SIG-M5 treated with dmso at 0.1 percent for 504 hours (cell line): ENCODE data around the gene ZNF627.
"Not testable (repeated sequence)": the region's sequence is repeated elsewhere in the genome, so short reads cannot be mapped to it uniquely, and the experiment has no call there.

ENCODE experiments used
- DNase-seq: peaks from one replicate; lab custom pipeline; 2025; ENCODE audit not compliant: unreplicated experiment; lab: John Stamatoyannopoulos, UW

Gene ZNF627

DNA sequence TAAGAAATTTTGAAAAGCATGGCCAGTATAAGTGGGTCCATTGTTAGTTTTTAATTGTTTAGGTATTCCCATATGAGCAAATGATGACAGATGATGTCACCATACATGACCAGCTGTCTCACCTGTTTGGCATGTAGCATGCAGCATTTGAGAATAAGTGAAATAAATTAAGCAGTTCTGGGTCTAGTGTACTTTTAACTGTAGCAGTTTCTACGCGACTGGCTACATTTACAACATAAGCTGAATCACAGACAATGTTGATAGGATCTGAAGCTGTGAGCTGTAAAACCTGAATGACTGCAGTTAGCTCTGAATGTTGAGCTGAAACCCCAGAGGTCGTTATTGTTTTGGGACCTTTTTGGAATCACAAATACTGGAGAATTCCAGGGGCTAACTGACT lies 25.1 kb downstream of the ZNF627 start:
- peak; percentile 7 for DNase-seq

DNA sequence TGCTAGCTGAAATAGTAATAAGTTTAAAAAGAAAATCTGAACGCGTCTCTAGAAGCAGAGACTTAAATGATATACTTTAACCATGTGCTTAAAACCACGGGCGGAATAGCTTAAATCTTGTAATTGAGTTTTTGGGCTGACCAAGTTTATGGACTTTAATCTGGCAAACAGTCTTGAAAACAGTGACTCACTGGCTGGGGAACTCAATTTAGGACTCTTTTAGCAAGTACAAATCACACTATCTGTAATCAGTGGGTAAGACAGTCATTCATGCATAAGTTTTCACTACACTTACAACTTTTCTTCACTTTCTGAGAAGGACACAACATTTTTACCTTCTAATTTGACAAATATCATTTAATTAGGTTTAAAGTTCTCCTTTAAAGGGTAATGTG lies 26.8 kb downstream of the ZNF627 start:
- no peak for DNase-seq

DNA sequence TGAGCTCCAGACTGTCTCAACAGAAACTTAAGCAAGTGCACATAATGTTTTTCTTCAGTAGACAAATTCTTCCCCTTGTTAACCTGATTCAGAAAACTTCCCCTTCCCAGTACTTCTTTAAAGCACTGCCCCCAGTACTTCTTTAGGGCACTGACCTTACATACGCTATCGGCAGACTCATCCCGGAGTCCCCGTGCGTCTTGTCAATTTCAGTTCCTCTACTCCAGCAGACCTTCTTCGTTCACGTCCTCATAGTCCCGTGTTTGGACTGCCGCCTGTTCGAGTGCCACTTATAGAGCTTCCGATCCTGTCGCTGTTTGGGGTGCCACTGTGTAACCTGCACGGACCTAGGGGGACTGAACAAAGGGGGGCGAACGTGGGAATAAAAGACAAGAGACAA lies 29.0 kb downstream of the ZNF627 start:
- DNase-seq: no peak

DNA sequence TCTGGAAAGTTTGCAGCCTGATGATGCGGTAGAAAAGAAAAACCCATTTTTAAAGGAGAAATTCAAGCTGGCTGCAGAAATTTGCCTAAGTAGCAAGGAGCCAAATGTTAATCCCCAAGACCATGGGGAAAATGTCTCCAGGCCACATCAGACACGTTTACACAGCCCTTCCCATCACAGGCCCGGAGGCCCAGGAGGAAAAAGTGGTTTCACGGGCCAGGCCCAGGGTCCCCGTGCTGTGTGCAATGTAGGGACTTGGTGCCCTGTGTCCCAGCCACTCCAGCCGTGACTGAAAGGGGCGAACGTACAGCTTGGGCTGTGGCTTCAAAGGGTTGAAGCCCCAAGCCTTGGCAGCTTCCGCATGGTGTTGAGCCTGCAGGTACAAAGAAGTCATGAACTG lies 35.9 kb downstream of the ZNF627 start:
- DNase-seq: no peak

DNA sequence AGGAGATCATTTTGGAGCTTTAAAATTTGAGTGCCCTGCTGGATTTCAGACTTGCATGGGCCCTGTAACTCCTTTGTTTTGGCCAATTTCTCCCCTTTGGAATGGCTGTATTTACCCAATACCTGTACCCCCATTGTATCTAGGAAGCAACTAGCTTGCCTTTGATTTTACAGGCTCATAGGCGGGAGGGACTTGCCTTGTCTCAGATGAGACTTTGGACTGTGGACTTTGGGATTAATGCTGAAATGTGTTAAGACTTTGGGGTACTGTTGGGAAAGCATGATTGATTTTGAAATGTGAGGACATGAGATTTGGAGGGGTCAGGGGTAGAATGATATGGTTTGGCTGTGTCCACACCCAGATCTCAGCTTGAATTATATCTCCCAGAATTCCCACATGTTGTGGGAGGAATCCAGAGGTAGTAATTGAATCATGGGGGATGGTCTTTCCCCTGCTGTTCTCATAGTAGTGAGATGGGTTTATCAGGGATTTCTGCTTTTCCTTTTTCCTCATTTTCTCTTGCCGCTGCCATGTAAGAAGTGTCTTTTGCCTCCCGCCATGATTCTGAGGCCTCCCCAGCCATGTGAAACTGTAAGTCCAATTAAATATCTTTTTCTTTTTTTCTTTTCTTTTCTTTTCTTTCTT lies 36.9 kb downstream of the ZNF627 start:
- DNase-seq: not testable (repeated sequence)

DNA sequence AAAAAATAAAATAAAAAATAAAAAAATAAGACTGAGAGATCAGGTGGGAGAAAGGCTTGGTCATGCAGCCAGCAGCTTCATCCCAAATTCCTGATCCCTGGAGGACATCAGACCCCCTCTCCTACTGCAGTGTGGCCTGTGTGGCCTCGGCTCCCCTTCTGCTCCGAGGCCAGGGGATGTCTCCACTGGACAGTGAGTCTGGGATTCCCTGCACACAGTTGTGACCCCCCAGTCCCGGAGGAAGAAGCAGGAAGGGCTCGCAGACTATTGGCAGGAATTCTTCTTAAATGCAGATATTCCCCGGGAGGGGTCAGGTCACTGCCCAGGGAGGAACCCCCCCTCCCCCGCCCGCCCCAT lies 41.9 kb downstream of the ZNF627 start:
- no peak for DNase-seq

DNA sequence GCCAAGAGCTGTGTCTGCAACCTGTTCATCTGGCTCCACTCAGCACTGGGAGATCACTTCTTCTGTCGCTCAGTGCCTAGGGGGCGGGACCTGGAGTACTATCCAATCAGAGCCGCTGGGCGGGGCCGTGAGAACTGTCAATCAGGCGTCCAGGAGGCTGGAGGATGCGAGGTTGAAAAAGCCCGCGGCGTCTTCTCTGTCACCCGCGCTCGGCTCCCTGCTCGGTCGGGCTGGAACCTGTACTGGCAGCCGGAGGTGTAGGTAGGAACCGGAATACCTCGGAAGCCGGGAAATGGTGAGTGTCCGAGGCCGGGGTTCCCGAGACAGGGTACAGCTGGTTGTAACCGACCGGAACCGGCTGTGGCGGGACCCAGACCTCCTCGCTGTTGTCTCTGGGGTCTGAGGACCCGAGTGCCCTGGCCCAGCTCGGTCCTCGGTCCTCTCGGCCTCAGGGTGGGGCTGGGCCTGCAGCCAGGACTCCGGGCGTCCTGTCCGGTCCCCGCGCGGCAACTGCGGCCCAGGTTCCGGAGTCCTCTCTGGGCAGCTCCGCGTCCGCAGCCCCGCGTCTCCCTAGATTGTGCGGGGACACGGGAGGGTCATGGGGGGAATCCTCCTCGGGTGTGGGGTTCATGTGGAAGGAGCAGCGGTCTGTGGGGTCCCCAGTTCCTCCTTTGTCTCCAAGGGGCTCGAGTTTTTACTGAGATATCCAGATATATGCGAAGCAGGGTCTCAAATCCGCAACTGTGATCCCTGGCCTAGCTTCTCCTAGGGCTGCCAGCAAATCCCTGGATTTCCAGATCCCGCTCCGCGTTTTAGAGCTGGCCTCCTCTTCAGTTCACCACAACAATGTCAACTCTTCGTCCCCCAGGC lies 42.6 kb downstream of the ZNF627 start:
- DNase-seq: peak; percentile 84

DNA sequence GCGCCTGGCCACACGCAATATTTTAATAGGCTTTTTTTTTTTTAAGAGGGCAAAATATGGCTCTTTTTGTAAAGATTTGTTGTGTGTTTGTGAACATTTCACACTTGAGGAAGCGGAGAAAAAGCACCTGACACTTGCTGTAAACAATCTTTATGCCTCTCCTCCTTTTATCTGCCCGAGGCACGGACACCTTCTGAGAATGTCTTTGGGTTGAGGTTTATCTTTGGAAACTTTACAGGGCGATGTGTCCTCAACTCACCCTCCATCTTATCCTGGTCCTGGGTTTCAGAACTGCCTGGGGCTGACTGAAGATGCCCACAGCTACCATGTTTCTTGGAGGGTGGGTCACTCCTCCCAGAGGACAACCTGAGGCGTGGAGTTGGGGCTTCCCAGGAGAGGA lies 44.0 kb downstream of the ZNF627 start:
- no peak for DNase-seq

DNA sequence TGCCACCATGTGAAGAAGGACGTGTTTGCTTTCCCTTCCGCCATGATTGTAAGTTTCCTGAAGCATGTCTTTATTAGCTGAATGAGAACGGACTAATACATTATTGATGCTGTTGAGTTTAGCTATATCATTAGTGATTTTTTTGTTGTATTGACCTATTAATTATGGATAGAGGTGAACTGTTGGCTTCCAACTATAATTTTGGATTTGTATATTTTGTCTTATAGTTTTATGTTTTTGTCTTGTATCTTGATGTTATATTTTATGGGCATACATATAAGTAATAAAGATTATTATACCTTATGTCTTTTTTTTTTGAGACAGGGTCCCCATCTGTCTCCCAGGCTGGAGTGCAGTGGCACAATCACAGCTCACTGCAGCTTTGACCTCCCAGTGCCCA lies 45.6 kb downstream of the ZNF627 start:
- no peak for DNase-seq

DNA sequence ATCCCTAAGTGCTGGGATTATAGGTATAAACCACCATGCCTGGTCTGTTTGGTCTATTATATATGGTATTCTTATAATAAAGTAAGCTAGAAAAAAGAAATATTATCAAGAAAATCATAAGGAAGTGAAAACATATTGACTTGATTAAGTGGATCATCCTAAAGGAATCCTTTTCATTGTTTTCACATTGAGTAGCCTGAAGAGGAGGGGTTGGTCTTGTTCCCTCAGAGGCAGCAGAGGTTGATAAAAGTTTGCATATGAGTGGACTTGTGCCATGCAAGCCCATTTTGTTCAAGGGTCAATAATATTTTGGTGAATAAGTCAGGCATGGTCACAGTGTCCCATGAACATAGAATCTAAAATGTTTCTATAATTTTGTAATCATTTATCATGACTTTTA lies 52.7 kb downstream of the ZNF627 start:
- DNase-seq: no peak

DNA sequence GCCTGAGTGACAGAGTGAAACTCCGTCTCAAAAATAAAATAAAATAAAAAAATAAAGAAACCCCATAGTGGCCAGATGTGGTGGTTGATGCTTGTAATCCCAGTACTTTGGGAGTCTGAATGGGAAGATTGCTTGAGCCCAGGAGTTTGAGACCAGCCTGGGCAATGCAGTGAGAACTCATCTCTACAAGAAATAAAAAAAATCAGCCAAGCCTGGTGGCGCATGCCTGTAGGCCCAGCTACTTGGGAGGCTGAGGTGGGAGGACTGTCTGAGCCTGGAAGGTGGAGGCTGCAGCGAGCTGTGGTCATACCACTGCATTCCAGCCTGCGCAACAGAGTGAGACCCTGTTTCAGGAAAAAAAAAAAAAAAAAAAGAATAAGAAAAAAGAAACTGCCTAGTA lies 53.8 kb downstream of the ZNF627 start:
- no peak for DNase-seq

DNA sequence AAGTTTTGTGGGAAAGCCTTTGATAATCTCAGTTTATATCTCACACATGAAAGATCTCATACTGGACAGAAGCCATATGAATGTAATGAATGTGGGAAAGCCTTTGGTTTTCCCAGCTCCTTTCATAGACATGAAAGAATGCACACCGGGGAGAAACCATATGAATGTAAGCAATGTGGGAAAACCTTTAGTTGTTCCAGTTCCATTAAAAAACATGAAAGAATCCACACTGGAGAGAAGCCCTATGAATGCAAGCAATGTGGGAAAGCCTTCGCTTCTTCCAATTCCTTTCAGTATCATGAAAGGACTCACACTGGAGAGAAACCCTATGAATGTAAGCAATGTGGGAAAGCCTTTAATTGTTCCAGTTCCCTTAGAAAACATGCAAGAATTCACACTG lies 54.8 kb downstream of the ZNF627 start:
- no peak for DNase-seq

DNA sequence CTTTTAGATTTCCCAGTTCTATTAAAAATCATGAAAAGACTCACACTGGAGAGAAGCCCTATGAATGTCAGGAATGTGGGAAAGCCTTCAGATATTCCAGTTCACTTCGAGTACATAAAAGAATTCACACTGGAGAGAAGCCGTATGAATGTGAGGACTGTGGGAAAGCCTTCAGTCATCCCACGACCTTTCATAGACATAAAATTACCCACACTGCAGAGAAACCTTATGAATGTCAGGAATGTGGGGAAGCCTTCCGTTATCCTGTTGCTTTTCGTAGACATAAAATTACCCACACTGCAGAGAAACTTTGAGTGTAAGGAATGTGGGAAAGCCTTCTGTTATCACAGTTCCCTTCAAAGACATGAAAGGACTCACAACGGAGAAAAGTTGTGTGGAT lies 55.2 kb downstream of the ZNF627 start:
- DNase-seq: no peak

DNA sequence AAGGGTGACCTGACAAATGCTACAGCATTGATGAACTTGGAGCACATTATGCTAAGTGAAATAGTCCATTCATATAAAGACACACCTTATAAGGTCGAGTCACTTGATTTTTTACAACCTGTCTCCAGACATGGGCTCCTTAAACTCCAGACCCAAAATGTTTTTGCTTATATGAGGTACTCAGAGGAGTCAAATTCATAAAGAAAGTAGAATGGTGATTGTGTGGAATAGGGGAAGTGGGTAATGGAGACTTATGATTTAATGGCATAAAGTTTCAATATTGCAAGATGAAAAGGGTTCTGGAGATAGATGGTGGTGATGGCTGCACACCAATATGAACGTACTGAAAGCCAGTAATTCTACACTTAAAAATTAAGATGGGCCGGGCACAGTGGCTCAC lies 59.3 kb downstream of the ZNF627 start:
- no peak for DNase-seq

DNA sequence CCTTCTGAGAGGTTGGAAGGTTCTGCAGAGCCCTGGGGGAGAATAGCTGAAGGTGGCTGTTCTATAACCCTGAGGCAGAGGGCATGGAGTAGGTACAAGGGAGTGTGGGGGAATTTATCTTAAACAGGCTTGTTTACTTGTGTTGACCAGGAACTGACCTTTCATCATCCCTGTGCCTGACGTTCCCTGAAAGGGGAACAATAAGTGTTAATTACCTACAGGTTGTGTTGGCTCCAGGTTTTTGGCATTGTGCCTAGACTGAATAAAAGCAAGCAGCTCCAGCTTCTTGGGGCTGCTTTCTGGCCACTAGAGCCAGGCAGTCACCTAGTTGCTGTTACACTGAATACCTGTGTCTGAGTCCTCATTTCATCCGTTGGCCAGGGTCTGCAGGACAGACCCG lies 60.0 kb downstream of the ZNF627 start:
- DNase-seq: no peak

DNA sequence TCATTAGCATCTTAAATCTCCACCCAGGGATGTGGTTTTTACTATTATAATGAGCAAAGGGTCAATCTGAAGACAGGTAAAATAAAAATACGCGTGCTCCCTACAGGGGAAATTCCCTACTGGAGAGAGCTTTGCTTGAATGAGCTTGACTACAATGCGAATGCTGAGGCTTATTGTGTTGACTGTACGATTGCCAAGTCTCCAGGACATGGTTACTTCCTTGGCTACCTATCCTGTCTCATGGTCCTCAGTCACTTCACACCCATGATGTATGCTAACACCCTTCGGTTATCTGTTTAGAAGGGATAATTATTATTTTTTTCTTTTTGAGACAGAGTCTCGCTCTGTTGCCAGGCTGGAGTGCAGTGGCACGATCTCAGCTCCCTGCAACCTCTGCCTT lies 61.7 kb downstream of the ZNF627 start:
- no peak for DNase-seq

DNA sequence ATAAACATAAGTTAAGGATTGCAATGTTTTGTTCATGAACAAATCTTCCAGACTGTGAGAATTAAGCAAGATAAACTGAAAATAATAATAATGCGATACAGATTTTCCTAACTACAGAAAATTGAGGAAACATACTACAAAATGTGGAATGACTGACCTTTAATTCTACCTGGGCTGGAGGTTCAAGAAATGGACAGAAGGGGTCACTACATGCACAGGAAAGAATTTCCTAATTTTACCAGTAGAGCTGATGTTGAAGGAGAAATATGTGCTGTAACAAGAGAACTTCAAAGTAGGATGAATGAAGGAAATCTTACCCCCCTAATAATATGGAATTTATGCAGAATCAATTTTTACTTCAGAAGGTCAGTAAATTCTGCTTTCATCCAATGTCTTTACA lies 62.3 kb downstream of the ZNF627 start:
- no peak for DNase-seq

DNA sequence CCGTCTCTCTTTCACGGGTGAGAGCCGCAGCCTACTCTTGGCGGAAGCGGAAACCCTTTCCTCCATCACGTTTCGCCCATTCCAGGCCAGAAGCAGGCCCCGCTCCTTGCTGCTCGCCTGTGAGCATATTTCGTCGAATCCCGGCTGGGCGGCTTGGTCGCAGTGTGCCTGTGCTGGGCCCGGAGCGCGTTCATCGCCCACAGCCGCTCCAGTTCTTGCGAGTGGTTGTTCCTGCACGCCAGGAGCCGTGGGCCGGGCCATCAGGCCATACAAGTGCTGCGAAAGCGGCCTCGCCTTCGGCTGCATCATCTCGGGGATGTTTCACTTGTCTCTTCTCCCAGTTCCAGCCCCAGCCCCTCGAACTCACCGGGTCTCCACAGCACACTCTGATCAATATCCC lies 65.0 kb downstream of the ZNF627 start:
- DNase-seq: no peak

DNA sequence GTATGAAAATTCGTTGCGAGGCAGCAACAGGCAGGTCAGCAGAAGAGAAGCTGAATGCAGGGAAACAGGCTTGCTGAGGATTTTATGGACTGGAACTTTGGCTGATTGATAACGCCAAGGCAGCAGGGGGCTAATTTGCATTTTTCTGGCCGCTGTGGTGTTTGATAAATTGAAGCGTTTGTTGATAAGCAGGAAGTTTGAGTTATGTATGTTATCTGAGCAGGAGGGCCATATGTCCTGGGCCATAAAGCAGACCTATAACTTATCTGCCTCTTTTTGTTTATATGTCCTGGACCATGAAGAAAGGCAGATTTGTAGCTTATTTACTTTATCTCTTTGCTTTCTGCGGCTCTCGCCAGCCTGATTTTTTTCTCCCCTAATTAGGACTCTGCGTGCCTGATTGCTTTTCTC lies 65.9 kb downstream of the ZNF627 start:
- DNase-seq: no peak
